Retinal pigment epithelial cell (primary cell): ENCODE data around the gene CCDC80.
"Not testable (repeated sequence)": the region's sequence is repeated elsewhere in the genome, so short reads cannot be mapped to it uniquely, and the experiment has no call there.

Experiments used
- DNase-seq: peaks from one replicate; pipeline ENCODE4 v3.0.0-alpha.2; 2010; ENCODE audit warnings: low read depth
- H3K4me3 ChIP-seq: 2 replicates; pipeline ENCODE4 v1.5.1; 2011; ENCODE audit warnings: mild to moderate bottlenecking, low read length, control low read depth, moderate library complexity
- TF ChIP-seq, protein P1 (sequence below): conservative IDR thresholded peaks from 2 replicates; pipeline ENCODE4 v1.5.1; 2011; ENCODE audit warnings: low read depth, low read length, control low read depth, inconsistent platforms

CCDC80 gene

DNA sequence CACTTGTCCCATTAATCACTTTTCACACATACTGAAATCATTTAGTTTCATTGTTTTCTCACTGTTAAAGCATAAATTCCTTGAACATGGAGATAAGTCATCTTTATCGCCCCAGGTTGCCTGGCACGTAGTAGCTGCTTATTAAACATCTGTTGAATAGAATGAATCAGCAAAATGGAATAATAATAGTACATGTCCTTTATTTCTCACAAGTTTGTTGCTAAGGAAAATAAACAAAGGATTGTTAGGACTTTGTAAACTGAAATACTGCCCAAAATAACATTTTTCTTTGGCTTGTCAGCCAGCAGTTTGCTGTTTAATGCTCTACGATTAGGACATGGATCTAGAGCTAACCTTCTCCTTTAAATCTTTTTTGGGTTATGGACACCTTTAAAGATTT lies 61.2 kb downstream of the CCDC80 start:
- DNase-seq, result no peak
- no peak overlapping the region for H3K4me3 ChIP-seq

DNA sequence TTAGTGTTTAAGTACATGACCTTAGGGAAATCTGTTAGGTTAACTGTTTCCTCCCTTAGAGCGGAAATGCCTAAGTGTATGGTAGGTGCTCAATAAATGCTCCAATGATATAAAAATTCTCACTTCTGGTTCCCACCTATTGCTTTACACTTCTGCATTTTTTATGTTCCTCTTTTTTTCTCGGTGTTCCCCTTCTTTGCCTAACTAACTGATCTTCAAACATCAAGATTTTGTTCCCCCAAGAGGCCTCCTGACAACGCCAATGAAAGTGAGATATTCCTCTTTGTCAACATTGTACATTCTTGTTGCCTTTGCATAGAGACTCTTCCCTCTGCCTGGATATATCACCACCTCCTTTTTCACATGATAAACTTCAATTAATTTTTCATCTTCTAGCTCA lies 61.7 kb downstream of the CCDC80 start:
- TF ChIP-seq, protein P1, sequence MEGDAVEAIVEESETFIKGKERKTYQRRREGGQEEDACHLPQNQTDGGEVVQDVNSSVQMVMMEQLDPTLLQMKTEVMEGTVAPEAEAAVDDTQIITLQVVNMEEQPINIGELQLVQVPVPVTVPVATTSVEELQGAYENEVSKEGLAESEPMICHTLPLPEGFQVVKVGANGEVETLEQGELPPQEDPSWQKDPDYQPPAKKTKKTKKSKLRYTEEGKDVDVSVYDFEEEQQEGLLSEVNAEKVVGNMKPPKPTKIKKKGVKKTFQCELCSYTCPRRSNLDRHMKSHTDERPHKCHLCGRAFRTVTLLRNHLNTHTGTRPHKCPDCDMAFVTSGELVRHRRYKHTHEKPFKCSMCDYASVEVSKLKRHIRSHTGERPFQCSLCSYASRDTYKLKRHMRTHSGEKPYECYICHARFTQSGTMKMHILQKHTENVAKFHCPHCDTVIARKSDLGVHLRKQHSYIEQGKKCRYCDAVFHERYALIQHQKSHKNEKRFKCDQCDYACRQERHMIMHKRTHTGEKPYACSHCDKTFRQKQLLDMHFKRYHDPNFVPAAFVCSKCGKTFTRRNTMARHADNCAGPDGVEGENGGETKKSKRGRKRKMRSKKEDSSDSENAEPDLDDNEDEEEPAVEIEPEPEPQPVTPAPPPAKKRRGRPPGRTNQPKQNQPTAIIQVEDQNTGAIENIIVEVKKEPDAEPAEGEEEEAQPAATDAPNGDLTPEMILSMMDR, result no peak
- no peak overlapping the region for H3K4me3 ChIP-seq
- no peak for DNase-seq

More for the DNA sequence above, 61.2 kb downstream of the CCDC80 start:
- TF ChIP-seq, protein P1, result no peak

DNA sequence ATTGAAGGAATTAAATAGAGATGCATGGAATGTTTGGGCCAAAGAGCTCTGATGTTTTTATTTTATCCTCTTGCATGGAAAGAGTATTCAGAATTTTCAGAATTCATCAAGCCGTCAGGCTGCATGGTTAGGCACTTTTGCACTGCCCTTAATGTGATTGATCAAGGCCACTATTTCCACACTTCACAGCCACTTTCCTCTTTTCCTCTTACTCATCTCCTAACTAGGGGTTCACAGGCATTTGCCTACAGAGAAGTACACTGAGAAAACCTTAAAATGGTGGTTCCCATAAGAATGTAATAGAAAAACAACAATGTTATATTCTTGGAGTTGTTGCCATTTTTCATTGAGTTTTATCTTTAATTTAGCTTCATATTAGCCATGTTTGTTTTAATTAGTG lies 68.2 kb downstream of the CCDC80 start:
- no peak overlapping the region for H3K4me3 ChIP-seq
- no peak for DNase-seq
- TF ChIP-seq, protein P1, result no peak

DNA sequence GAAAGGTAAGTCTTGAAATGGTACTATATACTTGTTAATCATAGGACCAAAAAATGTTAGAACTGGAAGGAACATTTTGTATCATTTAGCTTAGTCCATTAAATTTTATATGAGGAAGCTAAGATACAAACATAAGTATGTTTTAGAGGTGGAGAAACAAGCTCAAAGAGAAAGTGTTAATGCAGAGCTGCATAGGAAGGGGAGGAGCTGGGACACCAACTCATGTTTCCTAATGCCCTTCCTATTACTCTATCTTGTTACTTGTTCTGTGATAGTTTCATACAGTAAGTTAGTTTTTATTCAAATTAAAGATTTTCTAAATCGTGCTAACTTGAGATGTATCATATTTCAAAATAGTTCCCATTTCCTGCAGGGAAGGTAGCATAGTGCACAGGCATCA lies 71.7 kb downstream of the CCDC80 start:
- no peak overlapping the region for H3K4me3 ChIP-seq
- TF ChIP-seq, protein P1, result no peak

DNA sequence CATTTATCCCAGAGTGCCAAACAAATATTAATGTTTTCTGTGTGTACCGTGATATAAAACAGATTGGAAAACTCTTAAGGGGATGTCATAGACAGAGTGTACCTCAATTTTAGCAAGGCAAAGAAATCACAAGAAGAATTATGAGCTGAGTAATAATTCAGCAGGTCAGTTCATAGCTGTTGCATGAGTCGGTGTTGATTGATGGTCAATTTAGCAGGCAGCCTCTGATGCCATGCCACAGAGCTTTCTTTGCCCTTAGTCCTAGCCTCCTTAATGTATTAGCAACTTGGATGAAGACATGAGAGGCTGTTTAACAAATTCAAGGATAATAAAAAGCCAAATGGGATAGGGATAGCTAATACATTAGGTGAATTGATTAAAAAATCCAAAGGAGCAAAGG lies 72.3 kb downstream of the CCDC80 start:
- no peak overlapping the region for H3K4me3 ChIP-seq
- no peak for DNase-seq
- TF ChIP-seq, protein P1, result no peak

More for the DNA sequence above, 71.7 kb downstream of the CCDC80 start:
- no peak for DNase-seq

DNA sequence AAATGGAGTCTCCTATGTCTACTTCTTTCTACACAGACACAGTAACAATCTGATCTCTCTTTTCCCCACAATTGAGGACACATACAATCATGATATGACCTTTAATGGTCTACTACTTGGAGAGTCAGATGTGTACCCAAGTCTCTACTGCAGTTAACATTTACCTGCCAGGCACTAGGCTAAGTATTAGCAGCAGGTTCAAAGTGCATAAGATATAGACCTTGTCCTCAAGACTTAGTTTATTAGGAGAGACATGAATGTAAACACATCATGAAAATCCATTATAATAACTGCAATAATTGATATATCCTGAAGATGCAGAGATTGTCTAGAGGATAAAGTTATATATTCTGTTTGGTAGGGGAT lies 76.0 kb downstream of the CCDC80 start:
- TF ChIP-seq, protein P1, result no peak
- no peak for DNase-seq
- H3K4me3 ChIP-seq, result no peak overlapping the region

DNA sequence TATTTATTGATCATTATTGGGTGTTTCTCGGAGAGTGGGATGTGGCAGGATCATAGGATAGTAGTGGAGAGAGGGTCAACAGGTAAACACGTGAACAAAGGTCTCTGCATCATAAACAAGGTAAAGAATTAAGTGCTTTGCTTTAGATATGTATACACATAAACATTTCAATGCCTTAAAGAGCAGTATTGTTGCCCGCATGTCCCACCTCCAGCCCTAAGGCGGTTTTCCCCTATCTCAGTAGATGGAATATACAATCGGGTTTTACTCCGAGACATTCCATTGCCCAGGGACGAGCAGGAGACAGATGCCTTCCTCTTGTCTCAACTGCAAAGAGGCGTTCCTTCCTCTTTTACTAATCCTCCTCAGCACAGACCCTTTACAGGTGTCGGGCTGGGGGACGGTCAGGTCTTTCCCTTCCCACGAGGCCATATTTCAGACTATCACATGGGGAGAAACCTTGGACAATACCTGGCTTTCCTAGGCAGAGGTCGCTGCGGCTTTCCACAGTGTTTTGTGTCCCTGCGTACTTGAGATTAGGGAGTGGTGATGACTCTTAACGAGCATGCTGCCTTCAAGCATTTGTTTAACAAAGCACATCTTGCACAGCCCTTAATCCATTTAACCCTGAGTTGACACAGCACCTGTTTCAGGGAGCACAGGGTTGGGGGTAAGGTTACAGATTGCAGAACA lies 76.5 kb downstream of the CCDC80 start:
- not testable (repeated sequence) for DNase-seq, H3K4me3 ChIP-seq
